OCI-LY3 (cell line): ENCODE measurements around the gene MKLN1.

Source experiments
- CTCF ChIP-seq: fragments of 200-600, 300-600 bp; sonication (generic); IDR thresholded peaks from 2 replicates; pipeline ENCODE4 v1.5.1; 2014; ENCODE audit warnings: antibody characterized with exemption, low read length, low read depth
- EZH2phosphoT487 ChIP-seq: fragments of 200-600 bp; shearing (Covaris generic); IDR thresholded peaks from 2 replicates; pipeline ENCODE4 v1.6.1; 2018; ENCODE audit warnings: antibody characterized with exemption, mixed run types, low read depth

- TF ChIP-seq CTCF, result no peak
- TF ChIP-seq EZH2phosphoT487, result no peak
Measured at GRCh38 chr7:131509781-131510180, 182.1 kb downstream of the MKLN1 start.
